CD4-positive, alpha-beta T cell treated with Interleukin-6 at 100 ng/mL for 8 hours (primary cell): ENCODE data around the gene BLVRA.
"Not testable (repeated sequence)": the region's sequence is repeated elsewhere in the genome, so short reads cannot be mapped to it uniquely, and the experiment has no call there.

ENCODE experiments used
- DNase-seq: peaks from one replicate; pipeline ENCODE4 v3.0.0-alpha.2; 2020; ENCODE audit warnings: mixed read lengths, low spot score

Gene BLVRA

GRCh38 chr7:43769281-43769680, 10.8 kb downstream of the BLVRA start:
- no peak for DNase-seq

- DNase-seq = no peak
These were observed 11.4 kb downstream of the BLVRA start for GRCh38 chr7:43769791-43770465.

GRCh38 chr7:43771128-43771527, 12.6 kb downstream of the BLVRA start:
- no peak for DNase-seq

GRCh38 chr7:43771573-43771972, 13.1 kb downstream of the BLVRA start:
- DNase-seq = no peak

GRCh38 chr7:43773268-43773667, 14.8 kb downstream of the BLVRA start:
- not testable (repeated sequence) for DNase-seq

- not testable (repeated sequence) for DNase-seq
These were observed 16.8 kb downstream of the BLVRA start for GRCh38 chr7:43775255-43775654.

- DNase-seq = not testable (repeated sequence)
These were observed 20.0 kb downstream of the BLVRA start for GRCh38 chr7:43778293-43779044.

- no peak for DNase-seq
These were observed 20.7 kb downstream of the BLVRA start for GRCh38 chr7:43779045-43779812.

- no peak for DNase-seq
These were observed 23.5 kb downstream of the BLVRA start for GRCh38 chr7:43781726-43782607.

GRCh38 chr7:43782768-43783555, 24.5 kb downstream of the BLVRA start:
- DNase-seq = no peak

- DNase-seq = no peak
These were observed 25.6 kb downstream of the BLVRA start for GRCh38 chr7:43784030-43784584.

- not testable (repeated sequence) for DNase-seq
These were observed 26.2 kb downstream of the BLVRA start for GRCh38 chr7:43784585-43785087.

- DNase-seq = no peak
These were observed 26.9 kb downstream of the BLVRA start for GRCh38 chr7:43785420-43785819.

GRCh38 chr7:43787771-43788170, 29.3 kb downstream of the BLVRA start:
- DNase-seq = no peak

GRCh38 chr7:43790006-43790405, 31.5 kb downstream of the BLVRA start:
- no peak for DNase-seq

GRCh38 chr7:43790834-43791233, 32.4 kb downstream of the BLVRA start:
- DNase-seq = no peak

- no peak for DNase-seq
These were observed 33.2 kb downstream of the BLVRA start for GRCh38 chr7:43791665-43792064.

GRCh38 chr7:43792471-43793150, 34.1 kb downstream of the BLVRA start:
- no peak for DNase-seq

- no peak for DNase-seq
These were observed 41.1 kb downstream of the BLVRA start for GRCh38 chr7:43799605-43800004.

GRCh38 chr7:43803865-43804264, 45.4 kb downstream of the BLVRA start:
- DNase-seq = no peak
